Pancreas (tissue), 10 donors: ENCODE results near the gene FHDC1. TPM values are rescaled to one million over a fixed set of nuclear protein-coding genes. Genes with fewer than 3 reads are reported as not detected.

ENCODE experiments used
- ATAC-seq, 4 donors: fragments of 200-7000 bp; cut with Tn5 transposase; one replicate each; pipeline versions ENCODE4 v1.8.0 to v1.9.1; 2020; ENCODE audit warnings: mild to moderate bottlenecking in 4 of 4, moderate library complexity in 4 of 4
- DNase-seq, 6 donors: peaks; one replicate each; pipeline ENCODE4 v3.0.0-alpha.2; 2020
- FAIRE-seq: peaks from 2 replicates; lab custom pipeline; 2012; peaks lifted over from hg19 to GRCh38; lab: Jason Lieb, UNC
- H3K27ac ChIP-seq, 4 donors: fragments of 200-600 bp; sonication (generic); 1 replicate in 3 of 4; 2 replicates in 1 of 4; pipeline versions ENCODE4 v1.5.0 to v1.8.0; 2020
- H3K27me3 ChIP-seq, 4 donors: fragments of 200-600 bp; one replicate each; pipeline ENCODE4 v1.8.0; 2021
- H3K36me3 ChIP-seq, 3 donors: fragments of 200-600 bp; sonication (generic) in 1 of 3; one replicate each; pipeline versions ENCODE4 v1.5.0 to v1.8.0; 2020 to 2021
- H3K4me1 ChIP-seq, 3 donors: fragments of 200-600 bp; one replicate each; pipeline ENCODE4 v1.8.0; 2021
- H3K4me3 ChIP-seq, 4 donors: fragments of 200-600 bp; sonication (generic) in 2 of 4; one replicate each; pipeline versions ENCODE4 v1.5.0 to v1.8.0; 2020 to 2021
- H3K9me3 ChIP-seq, 4 donors: fragments of 200-600 bp; one replicate each; pipeline ENCODE4 v1.8.0; 2021
- CTCF ChIP-seq, 4 donors: fragments of 200-600 bp; sonication (generic) in 3 of 4; IDR thresholded peaks; one replicate each; pipeline versions ENCODE4 v1.5.0 to v1.8.0; 2021; ENCODE audit warnings: antibody characterized with exemption in 4 of 4
- WGBS, 2 donors: extraction: QIAGEN DNeasy Blood & Tissue Kit; methylation state at CpG; one replicate each; pipeline ENCODE4 v1.1.7; 2013; 5-methylcytosine and 5-hydroxymethylcytosine counted together
- intact Hi-C, 3 donors: fragments of 100-400 bp; cut with DNase I; formaldehyde crosslinking; loops; one replicate each; pipeline versions ENCODE4 v1.11.1 to v1.14.2; 2022
- polyA plus RNA-seq, 2 donors: library from polyadenylated mRNA; stranded (reverse); fragments of 200-250 nt; gene quantifications; one replicate each; pipeline ENCODE4 v1.2.3, GENCODE V29; 2013
- total RNA-seq, 6 donors: library from RNA; stranded (reverse); fragmentation: NEBNext Ultra II Directional in 4 of 6; extraction: Animal tissue kit (Norgen Biotek cat#: 25700) in 4 of 6; gene quantifications; one replicate each; pipeline versions ENCODE4 v1.2.1 to v1.2.4, GENCODE V29; 2021 to 2023
- donor health status: healthy with polysubstance abuse.
- donor health status: DM: no; HTN: no; CAD: no; lungs with moderate emphysema.
- donor health status: DM: no; HTN: no; CAD: no.
- donor health status: control.
- donor health status: control.
- donor health status: Bipolar disorder and iron deficiency.
- donor health status: DM: yes; HTN: yes; CAD: no.
- donor health status: DM: no; HTN: no; CAD: no.
- donor health status: DM: no; HTN: no; CAD: no.
- donor health status: DM: yes; HTN: yes; CAD: no.

FHDC1 gene
- total and polyA plus RNA-seq, 8 donors = 0.68 to 1.5 (median 1.0) TPM

- TF ChIP-seq CTCF (IDR thresholded peaks at IDR 0.05) = no peak
- FAIRE-seq = no peak
- Histone ChIP-seq H3K4me1 (no peaks in the 10 kb centered on the region), H3K4me3 (no peak overlapping the region), H3K36me3 (no peaks in the 10 kb centered on the region), H3K9me3 (no peaks in the 10 kb centered on the region), H3K27ac (no peak overlapping the region), H3K27me3 (no peaks in the 10 kb centered on the region)
- no peak for DNase-seq
- ATAC-seq = no peak
- 95 to 100% methylated on average over 1 of the region's 1 CpG for WGBS, 2 donors
- intact Hi-C loops = no loop called here
These were observed 10.3 kb upstream of the FHDC1 start for GRCh38 chr4:152925851-152926250.

DNA sequence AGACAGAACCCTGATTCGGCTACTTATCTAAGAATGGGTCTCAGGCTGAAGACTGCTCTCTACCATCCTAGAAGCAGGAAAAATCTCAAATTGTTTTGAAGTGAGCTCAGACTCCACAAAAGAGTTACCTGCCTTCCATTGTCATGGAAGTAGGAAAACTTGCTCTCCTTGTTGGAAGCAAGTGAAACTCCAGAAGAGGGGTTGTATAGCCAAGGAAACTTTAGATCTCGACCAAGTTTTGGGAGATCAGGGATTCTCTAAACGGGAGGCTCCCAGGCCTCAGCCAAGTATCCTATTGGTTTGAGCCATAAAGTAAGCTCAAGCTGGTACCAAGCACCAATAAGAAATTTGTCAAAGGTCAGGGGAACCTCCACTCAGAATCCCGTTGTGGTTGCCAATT, 9.2 kb upstream of the FHDC1 start:
- 85 to 90% methylated on average over 4 of the region's 4 CpGs for WGBS, 2 donors
- no peak for ATAC-seq
- H3K27me3 ChIP-seq = no peaks in the 10 kb centered on the region
- no peaks in the 10 kb centered on the region for H3K9me3 ChIP-seq
- no peaks in the 10 kb centered on the region for H3K36me3 ChIP-seq
- intact Hi-C loops = no loop called here
- H3K4me3 ChIP-seq = no peak overlapping the region
- FAIRE-seq = no peak
- H3K4me1 ChIP-seq = no peaks in the 10 kb centered on the region
- TF ChIP-seq CTCF (IDR thresholded peaks at IDR 0.05) = no peak
- H3K27ac ChIP-seq = no peak overlapping the region
- no peak for DNase-seq

DNA sequence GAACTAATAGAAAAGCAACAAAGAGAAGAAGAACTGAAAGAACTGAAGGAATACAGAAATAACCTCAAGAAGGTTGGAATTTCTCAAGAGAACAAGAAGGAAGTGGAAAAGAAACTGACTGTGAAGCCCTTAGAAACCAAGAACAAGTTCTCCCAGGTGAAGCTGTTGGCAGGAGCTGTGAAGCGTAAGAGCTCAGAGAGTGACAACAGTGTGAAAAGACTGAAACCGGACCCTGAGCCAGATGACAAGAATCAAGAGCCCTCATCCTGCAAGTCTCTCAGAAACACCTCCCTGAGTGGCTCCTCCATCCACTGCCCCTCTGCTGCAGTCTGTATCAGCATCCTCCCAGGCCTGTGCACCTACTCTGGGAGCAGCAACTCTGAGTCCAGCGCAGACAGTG, 8.4 kb upstream of the FHDC1 start:
- Histone ChIP-seq H3K36me3 (no peaks in the 10 kb centered on the region), H3K27ac (no peak overlapping the region), H3K9me3 (no peaks in the 10 kb centered on the region), H3K4me1 (no peaks in the 10 kb centered on the region), H3K4me3 (no peak overlapping the region), H3K27me3 (no peaks in the 10 kb centered on the region)
- intact Hi-C loops = no loop called here
- FAIRE-seq (no peak), ATAC-seq (no peak), DNase-seq (no peak)
- no peak for TF ChIP-seq CTCF (IDR thresholded peaks at IDR 0.05)
- WGBS, 2 donors = 97% methylated on average over 3 of the region's 3 CpGs

- no peak for FAIRE-seq
- Histone ChIP-seq H3K27ac (no peak overlapping the region), H3K9me3 (no peaks in the 10 kb centered on the region), H3K27me3 (no peaks in the 10 kb centered on the region), H3K4me3 (no peak overlapping the region), H3K36me3 (no peaks in the 10 kb centered on the region), H3K4me1 (no peaks in the 10 kb centered on the region)
- intact Hi-C loops = no loop called here
- TF ChIP-seq CTCF (IDR thresholded peaks at IDR 0.05) = no peak
- 94 to 97% methylated on average over 4 of the region's 4 CpGs for WGBS, 2 donors
- no peak for ATAC-seq
- no peak for DNase-seq
These were observed 7.8 kb upstream of the FHDC1 start for GRCh38 chr4:152928286-152928685.

DNA sequence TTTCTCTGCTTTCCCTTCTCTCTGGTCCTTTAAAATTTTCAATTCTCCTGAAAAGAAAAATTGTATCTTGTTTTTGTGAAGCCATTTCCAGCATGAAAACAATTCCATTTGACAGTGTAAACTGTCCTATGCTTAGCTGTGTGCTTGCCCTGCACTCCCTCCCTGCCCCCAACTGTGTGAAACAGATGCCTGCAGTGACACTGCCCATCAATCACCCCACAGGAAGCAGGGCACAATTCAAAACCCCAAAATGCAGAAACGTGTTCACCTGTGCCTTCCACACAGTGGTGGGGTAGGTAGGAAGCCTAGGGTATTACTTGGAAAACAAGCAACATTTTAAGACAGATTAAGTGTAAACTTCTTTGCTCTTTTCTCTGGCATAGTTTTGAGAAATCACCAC, 6.2 kb upstream of the FHDC1 start:
- intact Hi-C loops = no loop called here
- 48 to 62% methylated on average over 1 of the region's 1 CpG for WGBS, 2 donors
- no peaks in the 10 kb centered on the region for H3K27me3 ChIP-seq
- no peak for TF ChIP-seq CTCF (IDR thresholded peaks at IDR 0.05)
- FAIRE-seq = no peak
- no peaks in the 10 kb centered on the region for H3K4me1 ChIP-seq
- no peak for ATAC-seq
- no peak overlapping the region for H3K4me3 ChIP-seq
- no peak overlapping the region for H3K27ac ChIP-seq
- no peaks in the 10 kb centered on the region for H3K36me3 ChIP-seq
- no peaks in the 10 kb centered on the region for H3K9me3 ChIP-seq
- DNase-seq = no peak
